HG03097 (cell line): ENCODE data around the gene ACTN3.
"Not testable (repeated sequence)": the region's sequence is repeated elsewhere in the genome, so short reads cannot be mapped to it uniquely, and the experiment has no call there.

Source experiments
- ATAC-seq: cut with Tn5 transposase; IDR thresholded peaks from one replicate; pipeline ENCODE4 v1.9.1; 2021; ENCODE audit not compliant: unreplicated experiment, low FRiP score

Gene ACTN3

GRCh38 chr11:66562907-66563583 lies 16.3 kb downstream of the ACTN3 start:
- no peak for ATAC-seq

GRCh38 chr11:66563832-66564231 lies 17.1 kb downstream of the ACTN3 start:
- ATAC-seq: no peak

GRCh38 chr11:66564538-66564937 lies 17.8 kb downstream of the ACTN3 start:
- no peak for ATAC-seq

GRCh38 chr11:66564984-66565383 lies 18.3 kb downstream of the ACTN3 start:
- ATAC-seq: no peak

- ATAC-seq: no peak
Observed at GRCh38 chr11:66566221-66566620, 19.5 kb downstream of the ACTN3 start.

- ATAC-seq: no peak
Observed at GRCh38 chr11:66567787-66568123, 21.1 kb downstream of the ACTN3 start.

GRCh38 chr11:66568124-66568916 lies 21.6 kb downstream of the ACTN3 start, which contains the start of gene CTSF:
CTSF (minus strand) TSS chr11:66568606; CDS start chr11:66568486, 120 bp downstream.
- ATAC-seq: no peak

- ATAC-seq: no peak
Observed at GRCh38 chr11:66569076-66569475, 22.4 kb downstream of the ACTN3 start.

- no peak for ATAC-seq
Observed at GRCh38 chr11:66570079-66570849, 23.6 kb downstream of the ACTN3 start.

- ATAC-seq: no peak
Observed at GRCh38 chr11:66570850-66571180, 24.1 kb downstream of the ACTN3 start.

GRCh38 chr11:66579017-66579606 lies 32.4 kb downstream of the ACTN3 start:
- no peak for ATAC-seq

- no peak for ATAC-seq
Observed at GRCh38 chr11:66580803-66581202, 34.1 kb downstream of the ACTN3 start.

GRCh38 chr11:66581261-66581660 lies 34.6 kb downstream of the ACTN3 start:
- no peak for ATAC-seq

GRCh38 chr11:66582565-66583147 lies 36.0 kb downstream of the ACTN3 start:
- not testable (repeated sequence) for ATAC-seq

GRCh38 chr11:66585447-66585846 lies 38.7 kb downstream of the ACTN3 start:
- ATAC-seq: not testable (repeated sequence)

GRCh38 chr11:66586136-66586535 lies 39.4 kb downstream of the ACTN3 start:
- no peak for ATAC-seq

GRCh38 chr11:66589315-66589714 lies 42.6 kb downstream of the ACTN3 start:
- not testable (repeated sequence) for ATAC-seq

- no peak for ATAC-seq
Observed at GRCh38 chr11:66589996-66590675, 43.4 kb downstream of the ACTN3 start.

- ATAC-seq: no peak
Observed at GRCh38 chr11:66591175-66591574, 44.5 kb downstream of the ACTN3 start.
